Karpas-422 (cell line): ENCODE measurements around the gene C16orf96. TPM values are rescaled to one million over a fixed set of nuclear protein-coding genes. Genes with fewer than 3 reads are reported as not detected.

Experiments used
- DNase-seq: peaks from one replicate; pipeline ENCODE4 v3.0.0-alpha.2; 2015
- H2AFZ ChIP-seq: fragments of 200-600 bp; sonication (generic); 2 replicates; pipeline ENCODE4 v1.6.1; 2014; ENCODE audit warnings: antibody characterized with exemption, low read length, mixed read lengths
- H3K27ac ChIP-seq: fragments of 200-600 bp; sonication (generic); 2 replicates; pipeline ENCODE4 v1.5.1; 2014; ENCODE audit warnings: mild to moderate bottlenecking, low read length, moderate library complexity
- H3K27me3 ChIP-seq: fragments of 200-600 bp; sonication (generic); 2 replicates; pipeline ENCODE4 v1.6.1; 2014; ENCODE audit warnings: low read length, mixed read lengths
- H3K36me3 ChIP-seq: fragments of 200-600 bp; sonication (generic); 2 replicates; pipeline ENCODE4 v1.6.1; 2014; ENCODE audit warnings: low read length, mixed read lengths; ENCODE audit not compliant: insufficient read depth
- H3K4me1 ChIP-seq: fragments of 200-600 bp; sonication (generic); 2 replicates; pipeline ENCODE4 v1.6.1; 2014; ENCODE audit warnings: mild to moderate bottlenecking, low read length, mixed read lengths
- H3K4me2 ChIP-seq: fragments of 200-600 bp; sonication (generic); 2 replicates; pipeline ENCODE4 v1.6.1; 2014; ENCODE audit warnings: low read length, low read depth, mild to moderate bottlenecking; ENCODE audit not compliant: poor library complexity, severe bottlenecking
- H3K4me3 ChIP-seq: fragments of 200-600 bp; sonication (generic); 2 replicates; pipeline ENCODE4 v1.5.1; 2014; ENCODE audit warnings: mild to moderate bottlenecking, antibody characterized with exemption, low read length, mixed read lengths
- H3K79me2 ChIP-seq: fragments of 200-600 bp; sonication (generic); 2 replicates; pipeline ENCODE4 v1.6.1; 2014; ENCODE audit warnings: mild to moderate bottlenecking, low read length, mixed read lengths
- H3K9ac ChIP-seq: fragments of 200-600 bp; sonication (generic); 2 replicates; pipeline ENCODE4 v1.6.0; 2014; ENCODE audit warnings: low read length
- H3K9me2 ChIP-seq: fragments of 200-600 bp; sonication (generic), shearing (Covaris generic); replicated peaks from 2 replicates; pipeline ENCODE4 v1.6.0; 2014; ENCODE audit warnings: mild to moderate bottlenecking, low read length, moderate library complexity; ENCODE audit not compliant: insufficient read depth
- H3K9me3 ChIP-seq: fragments of 300-700, 200-600 bp; sonication (generic); 2 replicates; pipeline ENCODE4 v1.6.1; 2014; ENCODE audit warnings: low read length, mixed read lengths
- H4K20me1 ChIP-seq: fragments of 200-600 bp; sonication (generic); 2 replicates; pipeline ENCODE4 v1.6.1; 2014; ENCODE audit warnings: mild to moderate bottlenecking, antibody characterized with exemption, low read length, low read depth; ENCODE audit not compliant: insufficient read depth
- total RNA-seq: library from RNA; depleted of rRNA; stranded (reverse); fragments of >200 nt; shearing (Covaris generic); gene quantifications from 2 replicates; pipeline ENCODE4 v1.2.3, GENCODE V29; 2014; ENCODE audit warnings: low replicate concordance

The C16orf96 gene
- total RNA-seq, 1 experiment from 2014 or later, result not detected

- H3K9me3 ChIP-seq, result no peaks in the 10 kb centered on the region
- H3K36me3 ChIP-seq, result no peaks in the 10 kb centered on the region
- no peak for DNase-seq
- H3K9me2 ChIP-seq, result no peaks in the 10 kb centered on the region
- H3K9ac ChIP-seq, result no peak overlapping the region
- H3K4me3 ChIP-seq, result no peak overlapping the region
- H4K20me1 ChIP-seq, result peaks cover 38% of the 10 kb centered on the region; the same call in 1 of the 2 replicates
- H3K27ac ChIP-seq, result no peak overlapping the region
- no peak overlapping the region for H2AFZ ChIP-seq
- peaks cover 14% of the 10 kb centered on the region for H3K4me1 ChIP-seq
- H3K4me2 ChIP-seq, result no peak overlapping the region
- H3K27me3 ChIP-seq, result no peaks in the 10 kb centered on the region
- H3K79me2 ChIP-seq, result peaks cover 37% of the 10 kb centered on the region
Observed at GRCh38 chr16:4609200-4610010, 53.3 kb downstream of the C16orf96 start.

- H3K4me2 ChIP-seq, result no peak overlapping the region
- H3K4me3 ChIP-seq, result no peak overlapping the region
- H3K27me3 ChIP-seq, result no peaks in the 10 kb centered on the region
- no peak for DNase-seq
- peaks cover 38% of the 10 kb centered on the region; the same call in 1 of the 2 replicates for H4K20me1 ChIP-seq
- H2AFZ ChIP-seq, result no peak overlapping the region
- no peaks in the 10 kb centered on the region for H3K36me3 ChIP-seq
- H3K9me2 ChIP-seq, result no peaks in the 10 kb centered on the region
- peaks cover 18% of the 10 kb centered on the region for H3K4me1 ChIP-seq
- H3K79me2 ChIP-seq, result peaks cover 37% of the 10 kb centered on the region
- H3K9ac ChIP-seq, result no peak overlapping the region
- no peak overlapping the region for H3K27ac ChIP-seq
- H3K9me3 ChIP-seq, result no peaks in the 10 kb centered on the region
Observed at GRCh38 chr16:4610011-4611005, 54.2 kb downstream of the C16orf96 start.

GRCh38 chr16:4611337-4612021, 55.3 kb downstream of the C16orf96 start:
- Histone ChIP-seq H3K4me1 (peaks cover 26% of the 10 kb centered on the region), H3K9me2 (no peaks in the 10 kb centered on the region), H3K27ac (no peak overlapping the region), H3K9ac (no peak overlapping the region), H3K4me3 (no peak overlapping the region), H3K9me3 (no peaks in the 10 kb centered on the region), H4K20me1 (peaks cover 38% of the 10 kb centered on the region; the same call in 1 of the 2 replicates), H3K36me3 (no peaks in the 10 kb centered on the region), H3K79me2 (peaks cover 37% of the 10 kb centered on the region), H2AFZ (no peak overlapping the region), H3K27me3 (no peaks in the 10 kb centered on the region), H3K4me2 (no peak overlapping the region)
- DNase-seq, result no peak

- peaks cover 37% of the 10 kb centered on the region for H3K4me1 ChIP-seq
- no peaks in the 10 kb centered on the region for H3K9me3 ChIP-seq
- peak overlapping the region; percentile 93; the same call in 1 of the 2 replicates for H3K4me3 ChIP-seq
- no peak overlapping the region for H2AFZ ChIP-seq
- no peak overlapping the region for H3K27ac ChIP-seq
- DNase-seq, result peak; percentile 51
- no peaks in the 10 kb centered on the region for H3K9me2 ChIP-seq
- peak overlapping the region; percentile 87 for H3K9ac ChIP-seq
- no peaks in the 10 kb centered on the region for H3K27me3 ChIP-seq
- peaks cover 37% of the 10 kb centered on the region for H3K79me2 ChIP-seq
- peaks cover 38% of the 10 kb centered on the region; the same call in 1 of the 2 replicates for H4K20me1 ChIP-seq
- H3K36me3 ChIP-seq, result no peaks in the 10 kb centered on the region
- H3K4me2 ChIP-seq, result peak overlapping the region; percentile 80
Observed at GRCh38 chr16:4612474-4612931, 56.4 kb downstream of the C16orf96 start.

GRCh38 chr16:4612977-4613635, 57.0 kb downstream of the C16orf96 start:
- Histone ChIP-seq H3K4me1 (peaks cover 41% of the 10 kb centered on the region), H3K36me3 (no peaks in the 10 kb centered on the region), H3K27me3 (no peaks in the 10 kb centered on the region), H3K9ac (peak overlapping the region; percentile 87), H3K4me3 (peak overlapping the region; percentile 93), H3K79me2 (peaks cover 37% of the 10 kb centered on the region), H3K4me2 (peak overlapping the region; percentile 80), H3K9me2 (no peaks in the 10 kb centered on the region), H3K9me3 (no peaks in the 10 kb centered on the region), H2AFZ (no peak overlapping the region), H4K20me1 (peaks cover 38% of the 10 kb centered on the region; the same call in 1 of the 2 replicates), H3K27ac (no peak overlapping the region)
- no peak for DNase-seq

GRCh38 chr16:4613636-4614570, 57.8 kb downstream of the C16orf96 start:
- H3K4me2 ChIP-seq, result peak overlapping the region; percentile 80
- H3K9ac ChIP-seq, result peak overlapping the region; percentile 87
- peak overlapping the region; percentile 93 for H3K4me3 ChIP-seq
- peaks cover 41% of the 10 kb centered on the region for H3K4me1 ChIP-seq
- no peaks in the 10 kb centered on the region for H3K9me3 ChIP-seq
- peaks cover 37% of the 10 kb centered on the region for H3K79me2 ChIP-seq
- no peaks in the 10 kb centered on the region for H3K27me3 ChIP-seq
- peak; percentile 84 for DNase-seq
- H3K9me2 ChIP-seq, result no peaks in the 10 kb centered on the region
- H3K27ac ChIP-seq, result peak overlapping the region; percentile 75; the same call in 1 of the 2 replicates
- H4K20me1 ChIP-seq, result peaks cover 38% of the 10 kb centered on the region; the same call in 1 of the 2 replicates
- no peak overlapping the region for H2AFZ ChIP-seq
- no peaks in the 10 kb centered on the region for H3K36me3 ChIP-seq
